Activated B cell treated with CpG ODN at 0.5 μM for 24 hours (primary cell): ENCODE measurements around the gene ZFP36. TPM values are rescaled to one million over a fixed set of nuclear protein-coding genes. Genes with fewer than 3 reads are reported as not detected.

ENCODE experiments used
- ATAC-seq: fragments of 200-7000 bp; cut with Tn5 transposase; one replicate; pipeline ENCODE4 v1.10.0; 2021; ENCODE audit warnings: low read depth, mild to moderate bottlenecking, moderate library complexity
- CTCF ChIA-PET: fragments of 350-600 bp; sonication (Branson Sonifier 250); formaldehyde crosslinking; loops from one replicate; lab custom pipeline; 2021; ENCODE audit warnings: antibody characterized with exemption; lab: Charles Lee
- POLR2A ChIA-PET: fragments of 350-600 bp; sonication (Branson Sonifier 250); formaldehyde crosslinking; loops from one replicate; lab custom pipeline; 2021; ENCODE audit warnings: antibody characterized with exemption; lab: Charles Lee
- DNase-seq: peaks from one replicate; pipeline ENCODE4 v3.0.0; 2022
- H3K27ac Mint-ChIP-seq: one replicate; pipeline ENCODE4 v1.8.0; 2020; ENCODE audit warnings: mixed read lengths
- H3K27me3 Mint-ChIP-seq: one replicate; pipeline ENCODE4 v1.8.0; 2021; ENCODE audit warnings: mixed read lengths
- H3K36me3 Mint-ChIP-seq: one replicate; pipeline ENCODE4 v1.8.0; 2021; ENCODE audit warnings: low read depth, mixed read lengths
- H3K4me1 Mint-ChIP-seq: one replicate; pipeline ENCODE4 v1.8.0; 2021; ENCODE audit warnings: mixed read lengths
- H3K4me3 Mint-ChIP-seq: one replicate; pipeline ENCODE4 v1.8.0; 2020; ENCODE audit warnings: mild to moderate bottlenecking, mixed read lengths
- H3K9me3 Mint-ChIP-seq: one replicate; pipeline ENCODE4 v1.8.0; 2020; ENCODE audit warnings: mixed read lengths
- CTCF ChIP-seq: fragments of 200-600 bp; IDR thresholded peaks from one replicate; pipeline ENCODE4 v1.8.0; 2022; ENCODE audit warnings: antibody characterized with exemption, mild to moderate bottlenecking
- intact Hi-C: fragments of 100-400 bp; cut with micrococcal nuclease; formaldehyde crosslinking; loops from one replicate; pipeline ENCODE4 v1.15.1; 2024
- total RNA-seq: library from RNA; stranded (reverse); gene quantifications from 2 replicates; pipeline ENCODE4 v1.2.3, GENCODE V29; 2022

The ZFP36 gene
- total RNA-seq, 1 donor from 2014 or later, result 206 TPM

DNA sequence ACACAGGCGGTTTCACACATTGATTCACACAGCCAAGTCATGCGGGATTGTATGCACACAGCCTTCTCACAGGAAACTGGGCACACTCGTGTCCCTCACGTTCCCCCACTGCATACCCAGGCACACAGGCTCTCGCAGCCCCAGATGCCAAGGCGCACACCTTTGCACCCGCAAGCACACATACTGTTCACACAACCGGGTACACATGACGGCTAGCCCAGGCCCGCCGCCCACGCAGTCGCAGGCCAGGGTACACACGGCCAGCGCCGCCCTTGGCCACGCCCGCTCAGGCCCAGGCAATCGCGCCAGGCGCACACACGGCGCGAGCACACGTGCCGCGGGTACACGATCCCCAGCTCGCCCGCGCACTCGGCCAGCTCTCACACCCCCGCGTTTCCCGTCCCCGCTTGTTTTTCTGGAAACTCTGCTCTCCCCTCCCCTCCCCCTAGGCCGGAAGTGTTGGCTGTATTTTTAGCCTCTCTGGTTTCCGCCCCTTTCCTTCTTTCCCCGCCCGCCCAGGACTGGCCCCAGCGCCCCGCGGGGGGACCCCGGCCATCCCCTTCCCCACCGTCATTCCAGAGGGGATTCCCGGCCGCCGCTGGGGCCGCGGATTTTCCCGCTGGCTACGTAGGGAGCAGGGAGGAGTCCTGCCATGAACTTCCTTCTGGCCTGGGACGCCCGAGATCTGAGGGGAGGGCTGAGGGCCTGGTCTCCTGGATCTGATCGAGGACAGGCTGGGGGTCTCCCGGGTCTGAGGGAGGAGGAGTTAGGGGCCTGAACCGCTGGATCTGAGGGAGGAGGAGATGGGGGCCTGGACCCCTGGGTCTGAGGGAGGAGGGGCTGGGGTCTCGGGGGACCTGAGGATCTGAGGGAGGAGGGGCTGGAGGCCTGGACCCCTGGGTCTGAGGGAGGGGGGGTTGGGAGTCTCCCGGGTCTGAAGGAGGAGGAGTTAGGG, 4.0 kb upstream of the ZFP36 start:
- peaks cover 78% of the 10 kb centered on the region for H3K4me1 Mint-ChIP-seq
- H3K27me3 Mint-ChIP-seq, result no peaks in the 10 kb centered on the region
- H3K4me3 Mint-ChIP-seq, result peak overlapping the region; percentile 89
- ATAC-seq, result peak; percentile 13
- CTCF ChIA-PET, result interaction anchor here (1.2 to 8.3 kb wide), 3 partner anchors 9 to 33 kb away, joined by 3 to 168 read pairs (median 12); partner anchors contain the start of genes PLEKHG2 and RPS16
- intact Hi-C loops, result loop anchor here (1.0 kb wide), 1 partner anchor 8 kb away; no protein-coding TSS in a partner anchor
- H3K36me3 Mint-ChIP-seq, result peaks cover 23% of the 10 kb centered on the region
- TF ChIP-seq CTCF, result no peak
- H3K9me3 Mint-ChIP-seq, result no peaks in the 10 kb centered on the region
- DNase-seq, result peak; percentile 78
- H3K27ac Mint-ChIP-seq, result peak overlapping the region; percentile 91
- POLR2A ChIA-PET, result interaction anchor here (0.6 to 8.1 kb wide), 14 partner anchors 5 to 842 kb away, joined by 3 to 213 read pairs (median 7); partner anchors contain the start of genes GMFG, MED29, PAF1 and PLEKHG2

GRCh38 chr19:39403331-39404312, 3.0 kb upstream of the ZFP36 start:
- intact Hi-C loops, result no loop called here
- H3K4me3 Mint-ChIP-seq, result peak overlapping the region; percentile 89
- no peaks in the 10 kb centered on the region for H3K27me3 Mint-ChIP-seq
- ATAC-seq (peak; percentile 38), DNase-seq (peak; percentile 93)
- CTCF ChIA-PET, result interaction anchor here (1.2 to 1.6 kb wide), 2 partner anchors 8 to 129 kb away, joined by 3 to 12 read pairs; partner anchors contain the start of gene PLEKHG2
- H3K36me3 Mint-ChIP-seq, result peaks cover 28% of the 10 kb centered on the region
- POLR2A ChIA-PET, result interaction anchor here (0.5 to 6.9 kb wide), 15 partner anchors 8 to 1476 kb away, joined by 3 to 114 read pairs (median 8); partner anchors contain the start of genes CATSPERG, EIF3K, GMFG and MED29
- TF ChIP-seq CTCF, result no peak
- peaks cover 74% of the 10 kb centered on the region for H3K4me1 Mint-ChIP-seq
- no peaks in the 10 kb centered on the region for H3K9me3 Mint-ChIP-seq
- peak overlapping the region; percentile 91 for H3K27ac Mint-ChIP-seq

DNA sequence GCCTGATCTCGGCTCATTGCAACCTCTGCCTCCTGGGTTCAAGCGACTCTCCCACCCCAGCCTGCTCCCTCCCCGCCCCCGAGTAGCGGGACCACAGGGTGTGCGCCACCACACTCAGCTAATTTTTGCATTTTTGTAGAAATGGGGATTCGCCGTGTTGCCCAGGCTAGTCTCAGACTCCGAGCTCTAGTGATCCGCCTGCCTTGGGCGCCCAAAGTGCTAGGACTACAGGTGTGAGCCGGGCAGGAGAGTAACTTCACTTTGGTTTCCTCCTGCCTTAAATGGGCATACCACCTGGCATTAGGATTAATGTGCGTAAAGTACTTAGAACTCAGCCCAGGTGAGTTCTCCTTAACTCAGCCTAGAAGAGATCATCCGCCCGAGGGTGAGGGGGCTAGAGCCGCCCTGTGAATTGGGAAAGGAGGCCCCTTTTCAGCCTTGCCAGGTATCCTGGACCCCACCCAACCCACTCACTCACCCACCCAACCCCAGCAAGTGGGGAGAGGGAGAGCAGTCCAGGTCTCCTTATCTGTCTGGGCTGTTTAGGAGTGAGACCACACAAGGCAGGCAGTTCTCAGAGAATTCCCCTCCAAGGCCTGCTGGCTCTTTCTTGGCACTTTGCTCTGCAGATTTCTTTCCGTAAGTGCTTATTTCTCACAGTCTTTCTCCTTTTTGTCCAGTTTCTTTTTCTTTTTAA, 1.2 kb upstream of the ZFP36 start:
- TF ChIP-seq CTCF, result no peak
- ChIA-PET CTCF (no interaction called here), POLR2A (interaction anchor here (0.5 to 6.9 kb wide), 15 partner anchors 7 to 1393 kb away, joined by 3 to 213 read pairs (median 6); partner anchors contain the start of genes EID2B, MED29, NUMBL and PAF1)
- Mint-ChIP-seq H3K9me3 (no peaks in the 10 kb centered on the region), H3K36me3 (peaks cover 29% of the 10 kb centered on the region), H3K27me3 (no peaks in the 10 kb centered on the region), H3K4me1 (peaks cover 65% of the 10 kb centered on the region), H3K4me3 (peak overlapping the region; percentile 89), H3K27ac (peak overlapping the region; percentile 91)
- no peak for ATAC-seq
- DNase-seq, result no peak
- intact Hi-C loops, result loop anchor here (5.0 kb wide), 1 partner anchor 553 kb away; no protein-coding TSS in a partner anchor

DNA sequence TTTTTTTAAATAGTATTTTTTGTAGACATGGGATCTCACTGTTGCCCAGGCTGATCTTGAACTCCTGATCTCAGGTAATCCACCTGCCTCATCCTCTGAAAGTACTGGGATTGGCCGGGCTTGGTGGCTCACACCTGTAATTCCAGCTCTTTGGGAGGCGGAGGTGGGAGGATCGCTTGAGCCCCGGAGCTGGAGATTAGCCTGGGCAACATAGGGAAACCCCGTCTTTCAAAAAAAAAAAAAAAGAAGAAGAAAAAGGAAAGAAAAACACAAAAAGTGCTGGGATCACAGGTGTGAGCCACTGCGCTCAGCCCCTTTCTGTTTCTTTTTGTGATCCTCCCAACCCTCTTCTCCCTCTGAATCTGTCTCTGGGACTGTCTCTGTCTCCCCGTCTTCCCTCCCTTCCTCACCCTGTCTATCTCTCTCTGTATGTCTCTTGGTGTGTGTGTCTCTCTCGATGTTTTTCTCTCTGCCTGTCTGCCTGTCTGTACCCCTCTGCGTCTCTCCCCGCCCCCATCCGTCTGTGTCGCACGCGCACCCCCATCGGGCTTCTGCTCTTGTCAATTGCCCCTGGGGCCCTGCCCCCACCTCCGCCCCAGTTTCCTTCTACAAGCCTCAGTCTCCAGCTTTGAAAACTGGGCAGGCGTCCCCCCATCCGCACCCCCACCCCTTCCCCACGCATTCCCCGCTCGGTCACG, 540 bp upstream of the ZFP36 start:
- ChIA-PET POLR2A (interaction anchor here (0.5 to 6.9 kb wide), 18 partner anchors 8 to 1284 kb away, joined by 3 to 213 read pairs (median 4); partner anchors contain the start of genes DLL3, EID2B, GMFG and MED29), CTCF (interaction anchor here (0.6 to 3.7 kb wide), 2 partner anchors 8 to 13 kb away, joined by 3 to 39 read pairs; no protein-coding TSS in a partner anchor)
- peaks cover 65% of the 10 kb centered on the region for H3K4me1 Mint-ChIP-seq
- peaks cover 29% of the 10 kb centered on the region for H3K36me3 Mint-ChIP-seq
- H3K27me3 Mint-ChIP-seq, result no peaks in the 10 kb centered on the region
- no peaks in the 10 kb centered on the region for H3K9me3 Mint-ChIP-seq
- TF ChIP-seq CTCF, result no peak
- peak overlapping the region; percentile 89 for H3K4me3 Mint-ChIP-seq
- DNase-seq (peak; percentile 73), ATAC-seq (peak; percentile 4)
- peak overlapping the region; percentile 91 for H3K27ac Mint-ChIP-seq
- intact Hi-C loops, result loop anchor here (5.0 kb wide), 1 partner anchor 554 kb away; no protein-coding TSS in a partner anchor
